GM18507 (cell line): ENCODE results near the gene RAI1.

Source experiments
- DNase-seq: peaks from one replicate; pipeline ENCODE4 v3.0.0; 2011; ENCODE audit warnings: low read depth; ENCODE audit not compliant: insufficient read length; ENCODE audit errors: extremely low spot score
- FAIRE-seq: peaks from 2 replicates; lab custom pipeline; 2011; peaks lifted over from hg19 to GRCh38; lab: Jason Lieb, UNC

Gene RAI1

GRCh38 chr17:17755715-17756114 lies 74.5 kb downstream of the RAI1 start:
- DNase-seq: no peak
- no peak for FAIRE-seq

- no peak for FAIRE-seq
- no peak for DNase-seq
Observed at GRCh38 chr17:17757391-17757791, 76.1 kb downstream of the RAI1 start.

- no peak for FAIRE-seq
- DNase-seq: no peak
Observed at GRCh38 chr17:17757956-17758845, 76.9 kb downstream of the RAI1 start.

GRCh38 chr17:17758941-17759563 lies 77.8 kb downstream of the RAI1 start:
- FAIRE-seq (no peak), DNase-seq (no peak)

- DNase-seq: no peak
- no peak for FAIRE-seq
Observed at GRCh38 chr17:17760350-17760749, 79.1 kb downstream of the RAI1 start.

- no peak for FAIRE-seq
- DNase-seq: no peak
Observed at GRCh38 chr17:17760872-17761550, 79.8 kb downstream of the RAI1 start.

- FAIRE-seq (no peak), DNase-seq (no peak)
Observed at GRCh38 chr17:17761894-17762743, 80.9 kb downstream of the RAI1 start.

GRCh38 chr17:17762744-17763105 lies 81.5 kb downstream of the RAI1 start:
- no peak for FAIRE-seq
- DNase-seq: no peak

GRCh38 chr17:17763136-17763535 lies 81.9 kb downstream of the RAI1 start:
- DNase-seq (no peak), FAIRE-seq (no peak)

GRCh38 chr17:17763734-17764133 lies 82.5 kb downstream of the RAI1 start:
- DNase-seq (no peak), FAIRE-seq (no peak)

- no peak for DNase-seq
- FAIRE-seq: no peak
Observed at GRCh38 chr17:17765359-17766076, 84.3 kb downstream of the RAI1 start.

GRCh38 chr17:17766077-17766743 lies 85.0 kb downstream of the RAI1 start:
- DNase-seq: no peak
- peak; percentile 84 for FAIRE-seq

- no peak for DNase-seq
- no peak for FAIRE-seq
Observed at GRCh38 chr17:17766744-17767120, 85.5 kb downstream of the RAI1 start.

- FAIRE-seq (no peak), DNase-seq (no peak)
Observed at GRCh38 chr17:17767154-17767869, 86.1 kb downstream of the RAI1 start.

- no peak for FAIRE-seq
- DNase-seq: no peak
Observed at GRCh38 chr17:17767887-17768418, 86.7 kb downstream of the RAI1 start.

- FAIRE-seq (no peak), DNase-seq (no peak)
Observed at GRCh38 chr17:17768424-17769088, 87.3 kb downstream of the RAI1 start.

- no peak for FAIRE-seq
- DNase-seq: no peak
Observed at GRCh38 chr17:17769869-17770631, 88.8 kb downstream of the RAI1 start.
